Activated gamma-delta T cell (primary cell): Measurements from ENCODE around the gene SSMEM1.
"Not testable (repeated sequence)": the region's sequence is repeated elsewhere in the genome, so short reads cannot be mapped to it uniquely, and the experiment has no call there.

Experiments
- DNase-seq: peaks from one replicate; lab custom pipeline; 2025; lab: John Stamatoyannopoulos, UW

The SSMEM1 gene

GRCh38 chr7:130249626-130250025 is 42.0 kb downstream of the SSMEM1 start:
- DNase-seq: not testable (repeated sequence)

GRCh38 chr7:130254555-130254954 is 46.9 kb downstream of the SSMEM1 start:
- no peak for DNase-seq

- no peak for DNase-seq
Observed at GRCh38 chr7:130256704-130257103, 49.0 kb downstream of the SSMEM1 start.

- DNase-seq: no peak
Observed at GRCh38 chr7:130258494-130259078, 50.9 kb downstream of the SSMEM1 start.

GRCh38 chr7:130262448-130262847 is 54.8 kb downstream of the SSMEM1 start:
- DNase-seq: no peak

- DNase-seq: no peak
Observed at GRCh38 chr7:130263130-130263529, 55.5 kb downstream of the SSMEM1 start.
